PC-3 (cell line): ENCODE data around the gene SGSH. TPM values are rescaled to one million over a fixed set of nuclear protein-coding genes. Genes with fewer than 3 reads are reported as not detected.
A peak's percentile ranks its signal among the peaks of the same experiment; 100 is the strongest.

Experiments
- ATAC-seq: fragments of 200-7000 bp; cut with Tn5 transposase; 2 replicates; pipeline ENCODE4 v1.9.1; 2020; ENCODE audit warnings: mild to moderate bottlenecking, moderate library complexity
- BruUV-seq: library from RNA; stranded (reverse); fragments of 400-500 nt; replicated peaks from 2 replicates; lab custom pipeline; 2021; lab: Mats Ljungman, UMichigan
- CTCF ChIA-PET: fragments of 300-600 bp; sonication (Branson Sonifier 250); formaldehyde crosslinking; loops from one replicate; lab custom pipeline; 2022; ENCODE audit warnings: antibody characterized with exemption; lab: Charles Lee
- POLR2A ChIA-PET: fragments of 300-600 bp; sonication (Branson Sonifier 250); formaldehyde crosslinking; loops from one replicate; lab custom pipeline; 2022; ENCODE audit warnings: antibody characterized with exemption; ENCODE audit not compliant: unreplicated experiment; lab: Charles Lee
- DNase-seq: peaks from one replicate; pipeline ENCODE4 v3.0.0-alpha.2; 2015
- H2AFZ ChIP-seq: fragments of 300-600 bp; sonication (generic); 2 replicates; pipeline ENCODE4 v1.6.0; 2016; ENCODE audit warnings: antibody characterized with exemption, low read length
- H3F3A ChIP-seq: fragments of 300-600 bp; sonication (generic); one replicate; pipeline ENCODE4 v1.6.0; 2017; ENCODE audit warnings: antibody characterized with exemption, low read length, control low read depth, mild to moderate bottlenecking; ENCODE audit not compliant: unreplicated experiment
- H3K27ac ChIP-seq: fragments of 300-600 bp; sonication (generic); 2 replicates; pipeline ENCODE4 v1.5.1; 2016; ENCODE audit warnings: mild to moderate bottlenecking, low read length
- H3K27me3 ChIP-seq: fragments of 300-600 bp; sonication (generic); 2 replicates; pipeline ENCODE4 v1.6.1; 2016; ENCODE audit warnings: low read length, mixed read lengths
- H3K36me3 ChIP-seq: fragments of 300-600 bp; sonication (generic); 2 replicates; pipeline ENCODE4 v1.6.1; 2016; ENCODE audit warnings: low read depth, mixed run types, low read length, mixed read lengths
- H3K4me1 ChIP-seq: fragments of 300-600 bp; sonication (generic); 2 replicates; pipeline ENCODE4 v1.5.1; 2016; ENCODE audit warnings: low read length; ENCODE audit not compliant: insufficient read depth
- H3K4me2 ChIP-seq: fragments of 300-600 bp; sonication (generic); 2 replicates; pipeline ENCODE4 v1.6.0; 2016; ENCODE audit warnings: low read length
- H3K4me3 ChIP-seq: fragments of 300-600 bp; sonication (generic); 2 replicates; pipeline ENCODE4 v1.5.1; 2016; ENCODE audit warnings: mild to moderate bottlenecking, low read length, mixed read lengths
- H3K79me2 ChIP-seq: fragments of 300-600 bp; sonication (generic); 2 replicates; pipeline ENCODE4 v1.6.1; 2017; ENCODE audit warnings: low read length, mixed read lengths
- H3K9ac ChIP-seq: fragments of 300-600 bp; sonication (generic); 2 replicates; pipeline ENCODE4 v1.6.0; 2016; ENCODE audit warnings: mild to moderate bottlenecking, low read length
- H3K9me2 ChIP-seq: fragments of 300-600 bp; sonication (generic); replicated peaks from 2 replicates; pipeline ENCODE4 v1.6.1; 2016; ENCODE audit warnings: mixed run types, low read length, mixed read lengths
- H3K9me3 ChIP-seq: fragments of 300-600 bp; sonication (generic); 2 replicates; pipeline ENCODE4 v1.6.1; 2016; ENCODE audit warnings: low read length, mixed read lengths
- H4K20me1 ChIP-seq: fragments of 300-600 bp; sonication (generic); 2 replicates; pipeline ENCODE4 v1.6.1; 2016; ENCODE audit warnings: low read length, mixed read lengths
- CTCF ChIP-seq: fragments of 300-600 bp; sonication (generic); conservative IDR thresholded peaks from 2 replicates; pipeline ENCODE4 v1.5.1; 2017; ENCODE audit warnings: antibody characterized with exemption, low read depth, mild to moderate bottlenecking, low read length
- EZH2 ChIP-seq: fragments of 300-600 bp; sonication (generic); IDR thresholded peaks from one replicate; pipeline ENCODE4 v1.6.1; 2017; ENCODE audit warnings: antibody characterized with exemption, mild to moderate bottlenecking, low read length; ENCODE audit not compliant: unreplicated experiment
- EZH2phosphoT487 ChIP-seq: fragments of 300-600 bp; sonication (generic); IDR thresholded peaks from 2 replicates; pipeline ENCODE4 v1.6.1; 2018; ENCODE audit warnings: mild to moderate bottlenecking, antibody characterized with exemption, low read length, borderline replicate concordance
- intact Hi-C: fragments of 100-400 bp; cut with micrococcal nuclease; formaldehyde crosslinking; loops from 2 replicates; pipeline ENCODE4 v1.9.0; 2023
- total RNA-seq: library from RNA; depleted of rRNA; stranded (reverse); fragments of >200 nt; gene quantifications from 2 replicates; pipeline ENCODE4 v1.2.3, GENCODE V29; 2014

Gene SGSH
- total RNA-seq, 1 experiment from 2014 or later: 16.6 TPM

- ChIA-PET CTCF (interaction anchor here (0.7 kb wide), 1 partner anchor 182 kb away, joined by 3 read pairs; no protein-coding TSS in a partner anchor), POLR2A (no interaction called here)
- DNase-seq: no peak
- Histone ChIP-seq H3K79me2 (no peaks in the 10 kb centered on the region), H3K4me2 (no peak overlapping the region), H3K4me3 (no peak overlapping the region), H3K4me1 (peaks cover 13% of the 10 kb centered on the region), H3K9ac (no peak overlapping the region), H3K27ac (no peak overlapping the region), H3K36me3 (no peaks in the 10 kb centered on the region), H3K9me2 (no peaks in the 10 kb centered on the region), H3F3A (no peaks in the 10 kb centered on the region), H4K20me1 (no peaks in the 10 kb centered on the region), H2AFZ (no peak overlapping the region), H3K9me3 (no peaks in the 10 kb centered on the region), H3K27me3 (no peaks in the 10 kb centered on the region)
- TF ChIP-seq CTCF (no peak), EZH2 (no peak), EZH2phosphoT487 (no peak)
- intact Hi-C loops: no loop called here
- no peak for ATAC-seq
- no TSS peak for BruUV-seq
These were observed 29.4 kb downstream of the SGSH start for GRCh38 chr17:80190716-80191115.

- H3K9me2 ChIP-seq: no peaks in the 10 kb centered on the region
- no peak overlapping the region for H3K4me3 ChIP-seq
- H3F3A ChIP-seq: no peaks in the 10 kb centered on the region
- no peak for ATAC-seq
- no peak overlapping the region for H2AFZ ChIP-seq
- no peaks in the 10 kb centered on the region for H3K9me3 ChIP-seq
- BruUV-seq: no TSS peak
- H3K9ac ChIP-seq: no peak overlapping the region
- POLR2A ChIA-PET: no interaction called here
- no peaks in the 10 kb centered on the region for H3K27me3 ChIP-seq
- H4K20me1 ChIP-seq: no peaks in the 10 kb centered on the region
- no peak for DNase-seq
- H3K4me1 ChIP-seq: peaks cover 13% of the 10 kb centered on the region
- no peaks in the 10 kb centered on the region for H3K36me3 ChIP-seq
- intact Hi-C loops: no loop called here
- no peaks in the 10 kb centered on the region for H3K79me2 ChIP-seq
- CTCF ChIA-PET: no interaction called here
- no peak for TF ChIP-seq EZH2
- no peak for TF ChIP-seq CTCF
- no peak for TF ChIP-seq EZH2phosphoT487
- no peak overlapping the region for H3K27ac ChIP-seq
- no peak overlapping the region for H3K4me2 ChIP-seq
These were observed 30.5 kb downstream of the SGSH start for GRCh38 chr17:80189611-80190010.

GRCh38 chr17:80187515-80187941 lies 32.6 kb downstream of the SGSH start:
- Histone ChIP-seq H3F3A (no peaks in the 10 kb centered on the region), H3K4me1 (peaks cover 13% of the 10 kb centered on the region), H3K4me2 (peak overlapping the region; percentile 86), H3K27ac (peak overlapping the region; percentile 54), H3K9ac (peak overlapping the region; percentile 45), H3K9me3 (no peaks in the 10 kb centered on the region), H3K27me3 (no peaks in the 10 kb centered on the region), H3K9me2 (no peaks in the 10 kb centered on the region), H2AFZ (peak overlapping the region; percentile 90), H4K20me1 (no peaks in the 10 kb centered on the region), H3K79me2 (no peaks in the 10 kb centered on the region), H3K4me3 (peak overlapping the region; percentile 66), H3K36me3 (no peaks in the 10 kb centered on the region)
- DNase-seq: peak; percentile 73
- CTCF ChIA-PET: interaction anchor here (0.6 kb wide), 2 partner anchors 86 to 438 kb away, joined by 3 to 4 read pairs; partner anchors contain the start of gene GAA
- peak; percentile 89 for ATAC-seq
- intact Hi-C loops: no loop called here
- TF ChIP-seq EZH2: no peak
- no peak for TF ChIP-seq EZH2phosphoT487
- no TSS peak for BruUV-seq
- POLR2A ChIA-PET: interaction anchor here (0.6 kb wide), 1 partner anchor 575 kb away, joined by 12 read pairs; no protein-coding TSS in a partner anchor
